K562 (cell line): ENCODE data around the gene NFAM1.

ENCODE experiments used
- CC2D1A ChIP-seq: fragments of 450-650 bp; IDR thresholded peaks from 2 replicates; pipeline ENCODE4 v1.6.1; 2017; ENCODE audit warnings: mild to moderate bottlenecking
- CREB3 ChIP-seq: fragments of 450-650 bp; conservative IDR thresholded peaks from 2 replicates; pipeline ENCODE4 v1.6.1; 2016; ENCODE audit warnings: missing genetic modification characterization, low read depth, mild to moderate bottlenecking, missing compliant biosample characterization, moderate library complexity
- CTCF ChIP-seq, 3 experiments: IDR thresholded peaks in 2 of 3; conservative IDR thresholded peaks in 1 of 3; 2 replicates each; pipeline ENCODE4 v1.5.1; 2011 to 2012; ENCODE audit warnings: low read length in 3 of 3, mild to moderate bottlenecking in 3 of 3, control low read depth in 2 of 3, improper control_type of control experiment in 1 of 3, inconsistent platforms in 1 of 3, low read depth in 1 of 3, mixed read lengths in 1 of 3, moderate library complexity in 1 of 3; ENCODE audit not compliant: insufficient read depth in 2 of 3
- HINFP ChIP-seq: fragments of 450-650 bp; conservative IDR thresholded peaks from 2 replicates; pipeline ENCODE4 v1.6.1; 2016; ENCODE audit warnings: missing genetic modification characterization, low read depth, mild to moderate bottlenecking, control low read depth, missing compliant biosample characterization
- MAZ ChIP-seq, 2 experiments: fragments of 450-650 bp in 1 of 2; sonication (generic) in 1 of 2; formaldehyde crosslinking; IDR thresholded peaks in 1 of 2; conservative IDR thresholded peaks in 1 of 2; 2 replicates each; pipeline versions ENCODE4 v1.4.0 to v1.5.0; 2020; ENCODE audit warnings: mild to moderate bottlenecking in 1 of 2, missing genetic modification reagents in 1 of 2
- POLR2A ChIP-seq: fragments of 450-650 bp; conservative IDR thresholded peaks from 2 replicates; pipeline ENCODE4 v1.6.1; 2016
- PURB ChIP-seq: sonication (generic); formaldehyde crosslinking; IDR thresholded peaks from 2 replicates; pipeline ENCODE4 v1.9.0; 2021; ENCODE audit warnings: low read depth, mild to moderate bottlenecking, missing genetic modification reagents
- SMC3 ChIP-seq: conservative IDR thresholded peaks from 2 replicates; pipeline ENCODE4 v1.6.1; 2011; ENCODE audit warnings: low read depth, low read length, improper control_type of control experiment; ENCODE audit not compliant: insufficient read depth
- TBP ChIP-seq: optimal IDR thresholded peaks from 2 replicates; pipeline ENCODE3; 2011; ENCODE audit warnings: low read depth, low read length, improper control_type of control experiment
- ZNF134 ChIP-seq: fragments of 250-450 bp; sonication (Bioruptor Pico); conservative IDR thresholded peaks from 2 replicates; pipeline ENCODE4 v1.4.0; 2020
- ZNF384 ChIP-seq: IDR thresholded peaks from 2 replicates; pipeline ENCODE4 v1.6.1; 2012; ENCODE audit warnings: low read depth, low read length, improper control_type of control experiment
- ZNF561 ChIP-seq: fragments of 450-650 bp; formaldehyde crosslinking; conservative IDR thresholded peaks from 2 replicates; pipeline ENCODE4 v1.4.0; 2020; ENCODE audit warnings: mild to moderate bottlenecking, moderate library complexity
- ZNF583 ChIP-seq: fragments of 250-450 bp; sonication (Bioruptor Pico); IDR thresholded peaks from 2 replicates; pipeline ENCODE4 v1.4.0; 2020

GRCh38 chr22:42383851-42384417, 48.3 kb downstream of the NFAM1 start:
- TF ChIP-seq CREB3 = no peak
- TF ChIP-seq ZNF561 (CRISPR knock-in tag) = no peak
- no peak for TF ChIP-seq HINFP (tag)
- no peak for TF ChIP-seq ZNF583 (CRISPR knock-in tag)
- TF ChIP-seq POLR2A = no peak
- TF ChIP-seq CC2D1A = no peak
- TF ChIP-seq MAZ (CRISPR knock-in tag; conservative IDR thresholded peaks at IDR 0.05 in 1 of 2, IDR thresholded peaks at IDR 0.05 in 1 of 2) = no peak
- TF ChIP-seq TBP = no peak
- no peak for TF ChIP-seq ZNF384
- no peak for TF ChIP-seq ZNF134 (CRISPR knock-in tag)
- no peak for TF ChIP-seq PURB
- TF ChIP-seq SMC3 = no peak
- no peak for TF ChIP-seq CTCF (IDR thresholded peaks at IDR 0.05 in 2 of 3, conservative IDR thresholded peaks at IDR 0.05 in 1 of 3; ENCODE audit: insufficient read depth in 2 of 3, low read depth in 1 of 3, low read length in 3 of 3)
